ENCODE data around the gene SIGLEC8. TPM values are rescaled to one million over a fixed set of nuclear protein-coding genes. Genes with fewer than 3 reads are reported as not detected.

Gene SIGLEC8
- total and polyA plus RNA-seq, 9 of the 15 experiments (the other 6 are each of a cell fraction or from before 2014, with no cell fraction given) = 0.04 to 0.65 (median 0.39) TPM

DNA sequence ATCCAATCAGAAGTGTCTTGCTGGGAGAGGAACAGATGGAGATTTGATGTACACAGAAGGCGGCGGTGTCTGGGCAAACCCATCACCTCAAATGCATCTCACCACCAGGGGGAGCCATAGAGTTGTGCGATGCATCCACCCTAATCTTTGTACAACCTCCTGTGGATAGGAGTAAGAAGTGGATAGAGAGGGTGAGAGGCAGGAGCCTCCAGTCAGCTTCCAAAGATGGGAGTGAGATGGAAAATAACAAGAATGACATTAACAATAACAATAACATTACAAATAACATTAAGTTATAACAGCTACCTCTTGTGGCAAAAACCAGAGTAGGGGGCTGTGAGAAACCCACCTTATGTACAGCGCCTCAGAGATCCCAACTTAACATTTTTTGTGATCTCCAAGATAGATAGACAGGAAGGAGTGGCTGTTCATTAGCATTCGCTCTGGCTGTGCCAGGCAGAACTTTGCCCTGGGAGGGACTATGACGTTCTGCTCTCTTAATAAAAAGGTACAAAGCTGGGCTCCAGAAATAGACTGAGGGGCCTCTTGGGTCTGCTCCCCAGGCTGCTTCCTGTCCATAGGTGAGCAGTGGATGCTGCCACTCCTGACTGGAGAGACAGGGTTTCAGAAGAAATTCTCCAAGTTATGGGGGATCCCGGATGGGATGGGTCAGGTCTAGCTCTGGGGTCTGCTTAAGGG lies 14.9 kb upstream of the SIGLEC8 start (continued):
- TF ChIP-seq SMC3 (conservative IDR thresholded peaks at IDR 0.05; ENCODE audit: insufficient read depth, low read depth, low read length) = peak; percentile 96
- TF ChIP-seq, protein P1, sequence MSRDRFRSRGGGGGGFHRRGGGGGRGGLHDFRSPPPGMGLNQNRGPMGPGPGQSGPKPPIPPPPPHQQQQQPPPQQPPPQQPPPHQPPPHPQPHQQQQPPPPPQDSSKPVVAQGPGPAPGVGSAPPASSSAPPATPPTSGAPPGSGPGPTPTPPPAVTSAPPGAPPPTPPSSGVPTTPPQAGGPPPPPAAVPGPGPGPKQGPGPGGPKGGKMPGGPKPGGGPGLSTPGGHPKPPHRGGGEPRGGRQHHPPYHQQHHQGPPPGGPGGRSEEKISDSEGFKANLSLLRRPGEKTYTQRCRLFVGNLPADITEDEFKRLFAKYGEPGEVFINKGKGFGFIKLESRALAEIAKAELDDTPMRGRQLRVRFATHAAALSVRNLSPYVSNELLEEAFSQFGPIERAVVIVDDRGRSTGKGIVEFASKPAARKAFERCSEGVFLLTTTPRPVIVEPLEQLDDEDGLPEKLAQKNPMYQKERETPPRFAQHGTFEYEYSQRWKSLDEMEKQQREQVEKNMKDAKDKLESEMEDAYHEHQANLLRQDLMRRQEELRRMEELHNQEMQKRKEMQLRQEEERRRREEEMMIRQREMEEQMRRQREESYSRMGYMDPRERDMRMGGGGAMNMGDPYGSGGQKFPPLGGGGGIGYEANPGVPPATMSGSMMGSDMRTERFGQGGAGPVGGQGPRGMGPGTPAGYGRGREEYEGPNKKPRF (IDR thresholded peaks at IDR 0.05; ENCODE audit: low read depth, low read length) = no peak
- TF ChIP-seq GATA2 (CRISPR knock-in tag; IDR thresholded peaks at IDR 0.05) = peak; percentile 50; the same call in 1 of the 2 replicates
- TF ChIP-seq, protein P2, sequence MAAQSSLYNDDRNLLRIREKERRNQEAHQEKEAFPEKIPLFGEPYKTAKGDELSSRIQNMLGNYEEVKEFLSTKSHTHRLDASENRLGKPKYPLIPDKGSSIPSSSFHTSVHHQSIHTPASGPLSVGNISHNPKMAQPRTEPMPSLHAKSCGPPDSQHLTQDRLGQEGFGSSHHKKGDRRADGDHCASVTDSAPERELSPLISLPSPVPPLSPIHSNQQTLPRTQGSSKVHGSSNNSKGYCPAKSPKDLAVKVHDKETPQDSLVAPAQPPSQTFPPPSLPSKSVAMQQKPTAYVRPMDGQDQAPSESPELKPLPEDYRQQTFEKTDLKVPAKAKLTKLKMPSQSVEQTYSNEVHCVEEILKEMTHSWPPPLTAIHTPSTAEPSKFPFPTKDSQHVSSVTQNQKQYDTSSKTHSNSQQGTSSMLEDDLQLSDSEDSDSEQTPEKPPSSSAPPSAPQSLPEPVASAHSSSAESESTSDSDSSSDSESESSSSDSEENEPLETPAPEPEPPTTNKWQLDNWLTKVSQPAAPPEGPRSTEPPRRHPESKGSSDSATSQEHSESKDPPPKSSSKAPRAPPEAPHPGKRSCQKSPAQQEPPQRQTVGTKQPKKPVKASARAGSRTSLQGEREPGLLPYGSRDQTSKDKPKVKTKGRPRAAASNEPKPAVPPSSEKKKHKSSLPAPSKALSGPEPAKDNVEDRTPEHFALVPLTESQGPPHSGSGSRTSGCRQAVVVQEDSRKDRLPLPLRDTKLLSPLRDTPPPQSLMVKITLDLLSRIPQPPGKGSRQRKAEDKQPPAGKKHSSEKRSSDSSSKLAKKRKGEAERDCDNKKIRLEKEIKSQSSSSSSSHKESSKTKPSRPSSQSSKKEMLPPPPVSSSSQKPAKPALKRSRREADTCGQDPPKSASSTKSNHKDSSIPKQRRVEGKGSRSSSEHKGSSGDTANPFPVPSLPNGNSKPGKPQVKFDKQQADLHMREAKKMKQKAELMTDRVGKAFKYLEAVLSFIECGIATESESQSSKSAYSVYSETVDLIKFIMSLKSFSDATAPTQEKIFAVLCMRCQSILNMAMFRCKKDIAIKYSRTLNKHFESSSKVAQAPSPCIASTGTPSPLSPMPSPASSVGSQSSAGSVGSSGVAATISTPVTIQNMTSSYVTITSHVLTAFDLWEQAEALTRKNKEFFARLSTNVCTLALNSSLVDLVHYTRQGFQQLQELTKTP (IDR thresholded peaks at IDR 0.05; ENCODE audit: low read depth in 1 of 2, partially characterized antibody in 2 of 2) = peak in 1 of 2 experiments; percentile 43
- 0 out of 2 replicates have a peak, but pooled peaks have one; percentile 36 for TF ChIP-seq HDAC2 (IDR thresholded peaks at IDR 0.05)
- TF ChIP-seq, protein P3, sequence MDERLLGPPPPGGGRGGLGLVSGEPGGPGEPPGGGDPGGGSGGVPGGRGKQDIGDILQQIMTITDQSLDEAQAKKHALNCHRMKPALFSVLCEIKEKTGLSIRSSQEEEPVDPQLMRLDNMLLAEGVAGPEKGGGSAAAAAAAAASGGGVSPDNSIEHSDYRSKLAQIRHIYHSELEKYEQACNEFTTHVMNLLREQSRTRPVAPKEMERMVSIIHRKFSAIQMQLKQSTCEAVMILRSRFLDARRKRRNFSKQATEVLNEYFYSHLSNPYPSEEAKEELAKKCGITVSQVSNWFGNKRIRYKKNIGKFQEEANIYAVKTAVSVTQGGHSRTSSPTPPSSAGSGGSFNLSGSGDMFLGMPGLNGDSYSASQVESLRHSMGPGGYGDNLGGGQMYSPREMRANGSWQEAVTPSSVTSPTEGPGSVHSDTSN (CRISPR knock-in tag; IDR thresholded peaks at IDR 0.05; ENCODE audit: low read depth) = no peak
- TF ChIP-seq, protein P3 (tag; conservative IDR thresholded peaks at IDR 0.05; ENCODE audit: low read depth) = 0 out of 2 replicates have a peak, but pooled peaks have one; percentile 14
- TF ChIP-seq, protein P4, sequence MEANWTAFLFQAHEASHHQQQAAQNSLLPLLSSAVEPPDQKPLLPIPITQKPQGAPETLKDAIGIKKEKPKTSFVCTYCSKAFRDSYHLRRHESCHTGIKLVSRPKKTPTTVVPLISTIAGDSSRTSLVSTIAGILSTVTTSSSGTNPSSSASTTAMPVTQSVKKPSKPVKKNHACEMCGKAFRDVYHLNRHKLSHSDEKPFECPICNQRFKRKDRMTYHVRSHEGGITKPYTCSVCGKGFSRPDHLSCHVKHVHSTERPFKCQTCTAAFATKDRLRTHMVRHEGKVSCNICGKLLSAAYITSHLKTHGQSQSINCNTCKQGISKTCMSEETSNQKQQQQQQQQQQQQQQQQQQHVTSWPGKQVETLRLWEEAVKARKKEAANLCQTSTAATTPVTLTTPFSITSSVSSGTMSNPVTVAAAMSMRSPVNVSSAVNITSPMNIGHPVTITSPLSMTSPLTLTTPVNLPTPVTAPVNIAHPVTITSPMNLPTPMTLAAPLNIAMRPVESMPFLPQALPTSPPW (CRISPR knock-in tag; IDR thresholded peaks at IDR 0.05) = 0 out of 2 replicates have a peak, but pooled peaks have one; percentile 9
- 0 out of 2 replicates have a peak, but pooled peaks have one; percentile 21 for TF ChIP-seq ATF7 (IDR thresholded peaks at IDR 0.05)
- TF ChIP-seq ARID2 (IDR thresholded peaks at IDR 0.05) = peak; percentile 93
- no peak for TF ChIP-seq ZNF143 (CRISPR knock-in tag; IDR thresholded peaks at IDR 0.05)
- 0 out of 2 replicates have a peak, but pooled peaks have one; percentile 30 for TF ChIP-seq SOX6 (IDR thresholded peaks at IDR 0.05)

Data from K562 (cell line).